ENCODE data around the gene C6orf62.
"Not testable (repeated sequence)": the region's sequence is repeated elsewhere in the genome, so short reads cannot be mapped to it uniquely, and the experiment has no call there.

Gene C6orf62

DNA sequence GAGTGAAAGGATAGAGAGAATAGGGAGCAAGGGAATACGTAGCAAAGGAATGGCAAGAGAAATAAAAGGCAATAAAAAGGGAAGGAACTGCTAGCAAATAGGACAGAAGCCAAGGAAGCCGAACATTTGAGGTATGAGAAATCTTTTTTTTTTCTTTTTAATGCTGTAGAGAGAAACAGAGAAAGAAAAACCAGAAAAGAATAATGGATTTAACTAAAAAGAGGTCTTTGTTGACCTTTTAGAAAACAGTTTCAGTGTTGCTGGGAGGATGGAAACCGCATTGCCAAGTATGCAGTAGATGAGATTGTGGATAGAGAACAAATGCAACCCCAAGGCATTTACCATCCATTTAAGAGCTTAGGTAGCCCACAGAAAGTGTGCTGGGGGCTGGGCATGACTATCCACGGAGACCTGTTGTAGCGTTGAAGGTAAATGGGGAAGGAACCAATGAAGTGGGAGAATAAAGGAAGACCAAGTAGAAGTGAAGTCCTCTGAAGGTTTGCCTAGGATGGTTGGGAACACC is 23.3 kb upstream of the C6orf62 start:
- no peak for DNase-seq

DNA sequence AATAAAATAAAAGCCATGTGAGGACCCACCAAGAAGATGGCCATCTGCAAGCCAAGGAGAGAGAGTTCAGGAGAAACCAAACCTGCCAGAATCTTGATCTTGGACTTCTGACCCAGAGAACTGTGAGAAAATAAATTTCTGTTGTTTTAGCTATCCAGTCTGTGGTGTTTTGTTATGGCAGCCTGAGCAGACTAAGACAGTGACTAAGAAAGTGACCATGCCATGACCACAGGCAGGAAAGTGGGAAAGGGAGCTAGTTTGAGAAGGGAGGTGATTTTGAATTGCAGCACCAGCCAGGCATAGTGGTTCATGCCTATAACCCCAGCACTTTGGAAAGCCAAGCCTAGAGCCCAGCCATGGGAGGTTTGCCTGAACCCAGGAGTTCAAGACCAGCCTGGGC is 21.9 kb upstream of the C6orf62 start:
- no peak for DNase-seq

DNA sequence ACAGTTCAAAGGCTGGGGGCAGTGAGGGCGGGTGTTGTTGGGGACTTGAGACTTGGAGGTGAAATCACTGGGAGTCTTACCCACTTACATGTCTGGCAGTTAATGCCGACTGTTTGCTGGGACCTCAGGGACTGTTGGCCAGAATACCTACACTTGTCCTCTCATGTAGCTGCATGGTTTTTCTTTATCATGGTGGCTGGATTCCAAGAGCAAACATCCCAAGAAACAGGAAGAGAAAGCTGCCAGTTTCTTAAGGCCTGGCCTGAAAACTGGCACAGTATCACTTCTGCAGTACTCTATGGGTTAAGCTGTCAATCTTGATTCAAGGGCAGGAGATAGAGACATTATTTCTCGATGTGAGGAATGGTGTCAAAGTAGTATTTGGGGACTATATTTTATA is 19.8 kb upstream of the C6orf62 start:
- no peak for DNase-seq

DNA sequence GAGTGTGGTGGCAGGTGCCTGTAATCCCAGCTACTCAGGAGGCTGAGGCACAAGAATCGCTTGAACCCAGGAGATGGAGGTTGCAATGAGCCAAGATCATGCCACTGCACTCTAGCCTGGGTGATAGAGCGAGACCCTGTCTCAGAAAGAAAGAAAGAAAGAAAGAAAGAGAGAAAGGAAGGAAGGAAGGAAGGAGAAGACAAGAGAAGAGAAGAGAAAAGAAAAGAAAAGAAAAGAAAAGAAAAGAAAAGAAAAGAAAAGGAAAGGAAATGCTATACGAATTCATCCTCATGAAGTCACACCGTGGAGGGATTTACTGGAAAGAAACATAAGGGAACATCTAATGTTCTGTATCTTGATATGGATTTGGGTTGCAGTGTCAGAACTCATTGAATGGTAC is 15.8 kb upstream of the C6orf62 start:
- DNase-seq = not testable (repeated sequence)

DNA sequence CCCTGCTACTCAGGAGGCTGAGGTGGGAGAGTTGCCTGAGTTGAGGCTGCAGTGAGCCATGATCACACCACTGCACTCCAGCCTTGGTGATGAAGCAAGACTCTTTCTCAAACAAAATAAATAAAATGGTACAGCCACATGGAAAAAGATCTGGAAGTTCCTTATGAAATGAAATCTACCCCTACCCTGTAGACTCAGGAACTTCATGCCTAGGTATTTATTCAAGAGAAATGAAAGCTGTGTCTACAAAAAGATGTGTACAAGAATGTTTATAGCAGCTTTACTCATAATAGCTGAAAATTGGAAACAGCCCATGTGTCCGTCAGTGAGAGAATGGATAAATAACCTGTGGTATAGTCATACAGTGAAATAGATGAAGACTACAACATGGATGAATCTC is 15.2 kb upstream of the C6orf62 start:
- DNase-seq = no peak

DNA sequence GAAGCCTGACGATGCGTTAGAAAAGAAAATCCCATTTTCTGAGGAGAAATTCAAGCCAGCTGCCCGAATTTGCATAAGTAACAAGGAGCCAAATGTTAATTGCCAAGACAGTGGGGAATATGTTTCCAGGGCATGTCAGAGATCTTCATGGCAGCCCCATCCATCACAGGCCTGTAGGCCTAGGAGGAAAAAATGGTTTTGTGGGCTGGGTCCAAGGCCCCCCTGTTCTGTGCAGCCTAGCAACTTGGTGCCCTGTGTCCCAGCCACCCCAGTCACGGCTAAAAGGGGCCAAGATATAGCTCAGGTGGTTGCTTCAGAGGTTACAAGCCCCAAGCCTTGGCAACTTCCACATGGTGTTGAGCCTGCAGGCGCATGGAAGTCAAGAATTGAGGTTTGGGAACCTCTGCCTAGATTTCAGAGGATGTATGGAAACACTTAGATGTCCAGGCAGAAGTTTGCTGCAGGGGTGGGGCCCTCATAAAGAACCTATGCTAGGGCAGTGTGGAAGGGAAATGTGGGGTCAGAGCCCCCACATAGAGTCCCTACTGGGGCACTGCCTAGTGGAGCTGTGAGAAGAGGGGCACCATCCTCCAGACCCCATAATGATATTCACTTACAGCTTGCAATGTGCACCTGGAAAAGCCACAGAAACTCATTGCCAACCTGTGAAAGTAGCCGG is 12.6 kb upstream of the C6orf62 start:
- DNase-seq = not testable (repeated sequence)

DNA sequence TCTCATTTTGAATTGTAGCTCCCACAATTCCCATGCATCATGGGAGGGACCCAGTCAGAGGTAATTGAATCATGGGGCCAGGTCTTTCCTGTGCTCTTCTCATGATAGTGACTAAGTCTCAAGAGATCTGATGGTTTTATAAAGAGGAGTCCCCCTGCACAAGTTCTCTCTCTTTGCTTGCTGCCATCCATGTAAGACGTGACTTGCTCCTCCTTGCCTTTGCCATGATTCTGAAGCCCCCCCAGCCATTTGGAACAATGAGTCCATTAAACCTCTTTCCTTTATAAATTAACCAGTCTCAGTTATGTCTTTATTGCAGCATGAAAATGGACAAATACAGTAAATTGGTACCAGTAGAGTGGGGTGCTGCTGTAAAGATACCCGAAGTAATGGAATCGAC is 11.7 kb upstream of the C6orf62 start:
- not testable (repeated sequence) for DNase-seq

DNA sequence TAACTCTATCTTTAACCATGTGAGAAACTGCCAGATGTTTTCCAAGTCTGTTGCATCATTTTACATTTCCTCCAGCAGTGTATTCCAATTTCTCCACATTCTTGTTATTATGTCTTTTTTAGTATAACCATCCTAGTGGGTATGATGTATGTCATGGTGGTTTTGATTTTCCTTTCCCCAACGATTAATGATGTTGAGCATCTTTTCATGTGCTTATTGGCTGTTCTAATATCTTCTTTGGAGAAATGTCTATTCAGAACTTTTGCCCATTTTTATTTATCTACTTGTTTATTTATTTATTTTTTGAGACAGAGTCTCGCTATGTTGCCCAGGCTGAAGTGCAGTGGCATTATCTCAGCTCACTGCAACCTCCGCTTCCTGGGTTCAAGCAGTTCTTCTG is 4.3 kb upstream of the C6orf62 start:
- DNase-seq = no peak

DNA sequence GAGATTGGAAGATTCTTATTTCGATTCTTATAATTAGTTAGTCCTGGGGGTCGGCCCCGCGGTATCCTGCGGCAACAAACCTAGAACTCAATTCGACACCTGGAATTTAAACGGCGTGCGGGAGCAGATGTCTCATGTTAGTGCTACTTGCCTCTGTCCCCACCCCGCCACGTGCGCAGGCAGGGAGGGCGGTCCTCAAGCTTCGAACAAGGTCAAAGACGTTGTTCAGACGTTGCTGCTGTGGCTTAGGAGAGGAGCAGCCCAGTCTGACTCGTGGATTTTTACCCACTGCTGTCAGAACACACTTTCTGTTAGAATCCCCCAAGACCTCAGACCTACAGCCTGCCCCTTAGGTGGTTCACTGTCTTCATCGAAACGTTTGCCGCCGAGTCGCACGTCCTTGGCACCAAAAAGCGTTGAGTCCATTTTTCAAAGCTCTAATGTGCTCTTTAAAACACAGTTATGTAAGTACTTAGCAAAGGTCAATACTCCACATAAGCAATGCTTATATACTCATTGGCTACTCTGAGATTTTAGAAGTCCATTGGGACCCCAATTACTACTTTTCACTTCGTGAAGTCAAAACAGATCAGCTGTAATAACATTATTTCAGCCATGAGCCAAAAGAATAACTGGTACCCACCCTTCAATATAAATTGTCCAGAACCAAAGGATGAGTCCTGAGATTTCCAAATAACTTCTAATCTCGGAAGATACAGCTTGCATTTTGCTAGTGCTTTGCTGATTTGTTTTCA is 2.7 kb upstream of the C6orf62 start:
- peak; percentile 60 to 98 (median 95) for DNase-seq

DNA sequence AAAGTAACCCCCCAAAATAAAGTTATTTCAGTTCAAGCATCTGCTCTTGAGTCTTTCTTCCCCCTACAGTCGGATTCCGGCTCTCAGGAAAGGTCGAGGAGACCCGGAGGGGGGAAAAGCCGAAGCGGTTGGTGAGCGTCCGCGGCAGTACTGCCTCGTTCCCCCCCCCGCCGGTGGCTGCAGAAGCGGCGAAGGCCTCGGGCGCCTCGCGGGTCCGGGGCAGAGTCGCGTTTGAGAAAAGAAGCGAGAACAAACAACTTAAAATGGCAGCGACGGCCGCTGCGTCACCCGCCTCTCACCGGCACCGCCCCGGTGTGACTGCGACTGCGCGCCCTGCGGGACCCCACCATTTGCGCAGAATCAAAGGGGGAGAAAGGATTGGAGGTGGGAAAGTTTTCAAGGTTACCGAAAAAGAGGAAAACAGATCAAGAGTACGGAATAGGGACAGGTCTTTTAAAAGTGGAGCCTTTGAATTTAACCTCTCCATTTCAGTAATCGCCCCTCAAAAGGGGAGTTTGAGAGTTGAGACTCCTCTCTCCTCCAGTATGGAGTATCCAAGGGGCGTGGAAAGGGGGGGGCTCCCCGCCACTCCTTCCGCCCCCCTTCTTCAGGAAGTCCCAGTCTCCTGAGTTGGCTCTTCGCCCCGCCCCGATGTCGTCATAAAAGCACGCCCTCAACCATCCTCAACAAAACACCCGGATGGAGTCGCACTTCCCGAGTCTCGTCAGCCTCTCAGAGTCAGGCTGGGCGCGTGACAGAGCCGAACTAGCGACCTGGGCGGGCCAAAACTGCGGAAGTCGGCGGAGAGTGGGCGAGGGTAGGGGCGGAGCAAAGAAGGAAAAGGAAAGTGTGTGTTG is 1.9 kb upstream of the C6orf62 start:
- DNase-seq = peak; percentile 99 to 100 (median 99)

DNA sequence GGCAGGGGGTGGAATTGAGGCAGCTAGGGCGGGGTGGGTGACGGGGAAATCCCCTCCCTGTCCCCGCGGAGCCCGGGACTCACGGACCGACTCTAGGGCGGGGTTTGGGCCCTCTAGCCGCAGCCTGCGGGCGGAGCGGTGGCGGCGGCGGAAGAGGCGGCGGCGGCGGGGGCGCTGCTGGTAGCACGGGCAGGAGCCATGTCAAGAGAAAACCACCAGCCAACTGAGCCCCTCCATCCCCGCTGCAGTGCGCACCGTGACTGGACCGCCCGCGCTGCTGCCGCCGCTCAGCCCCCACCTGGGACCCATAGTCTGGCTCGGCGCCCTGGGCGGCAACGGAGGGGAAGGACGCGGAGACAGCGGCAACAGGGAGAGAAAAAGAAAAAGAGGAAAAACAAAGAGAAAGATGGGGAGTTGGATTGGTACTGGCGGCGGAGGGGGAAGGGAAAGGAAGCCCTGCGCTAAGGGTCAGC is 1.2 kb upstream of the C6orf62 start:
- peak; percentile 20 to 78 (median 72) for DNase-seq

DNA sequence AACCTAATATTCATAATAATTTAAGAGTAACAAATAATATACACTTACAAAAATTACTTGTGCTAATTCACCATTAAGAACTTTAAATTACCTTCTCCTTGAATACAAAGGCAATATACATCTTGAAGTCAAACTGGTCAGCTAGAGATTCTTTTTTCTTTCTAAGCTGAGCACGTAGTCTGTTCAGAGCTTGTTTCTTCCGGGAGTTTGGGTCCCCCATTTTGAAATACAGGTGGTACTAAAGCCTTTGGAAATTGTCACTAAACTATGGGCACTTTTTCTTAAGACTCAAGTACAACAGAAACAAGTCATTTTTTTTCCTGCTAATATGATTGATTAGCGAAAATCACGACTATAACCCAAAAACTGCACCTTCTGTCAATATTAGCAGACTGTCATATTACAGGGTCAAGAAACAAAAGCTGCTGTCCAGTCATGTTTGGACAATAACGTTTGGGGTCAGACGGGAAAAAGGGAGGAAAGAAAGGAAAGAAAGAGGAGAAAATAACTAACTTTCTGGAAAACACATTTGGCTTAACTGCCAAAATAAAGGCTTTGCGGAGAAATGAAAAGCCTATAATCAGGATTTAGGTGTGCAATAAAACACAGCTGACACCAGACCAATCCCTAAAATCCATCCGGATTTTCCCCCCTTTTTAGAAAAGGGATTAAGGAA is 367 bp downstream of the C6orf62 start:
- peak in 1 of 3 experiments; percentile 19 for DNase-seq

DNA sequence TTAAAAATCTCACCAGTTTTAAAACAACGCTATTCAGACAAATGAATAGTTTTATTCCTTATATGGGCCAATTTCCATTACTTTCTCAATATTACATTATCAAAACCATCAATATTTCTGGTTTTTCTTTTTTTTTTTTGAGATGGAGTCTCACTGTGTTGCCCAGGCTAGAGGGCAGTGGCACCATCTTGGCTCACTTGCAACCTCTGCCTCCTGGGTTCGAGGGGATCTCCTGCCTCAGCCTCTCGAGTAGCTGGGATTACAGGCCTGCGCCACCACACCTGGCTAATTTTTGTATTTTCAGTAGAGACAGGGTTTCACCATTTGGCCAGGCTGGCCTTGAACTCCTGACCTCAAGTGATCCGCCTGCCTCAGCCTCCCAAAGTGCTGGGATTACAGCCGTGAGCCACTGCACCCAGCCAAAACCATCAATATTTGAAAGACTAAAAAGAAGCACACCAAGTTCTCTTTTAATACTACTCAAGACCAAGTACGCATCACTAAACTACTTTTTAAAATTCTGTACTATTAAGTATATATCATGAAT is 2.3 kb downstream of the C6orf62 start:
- not testable (repeated sequence) for DNase-seq

DNA sequence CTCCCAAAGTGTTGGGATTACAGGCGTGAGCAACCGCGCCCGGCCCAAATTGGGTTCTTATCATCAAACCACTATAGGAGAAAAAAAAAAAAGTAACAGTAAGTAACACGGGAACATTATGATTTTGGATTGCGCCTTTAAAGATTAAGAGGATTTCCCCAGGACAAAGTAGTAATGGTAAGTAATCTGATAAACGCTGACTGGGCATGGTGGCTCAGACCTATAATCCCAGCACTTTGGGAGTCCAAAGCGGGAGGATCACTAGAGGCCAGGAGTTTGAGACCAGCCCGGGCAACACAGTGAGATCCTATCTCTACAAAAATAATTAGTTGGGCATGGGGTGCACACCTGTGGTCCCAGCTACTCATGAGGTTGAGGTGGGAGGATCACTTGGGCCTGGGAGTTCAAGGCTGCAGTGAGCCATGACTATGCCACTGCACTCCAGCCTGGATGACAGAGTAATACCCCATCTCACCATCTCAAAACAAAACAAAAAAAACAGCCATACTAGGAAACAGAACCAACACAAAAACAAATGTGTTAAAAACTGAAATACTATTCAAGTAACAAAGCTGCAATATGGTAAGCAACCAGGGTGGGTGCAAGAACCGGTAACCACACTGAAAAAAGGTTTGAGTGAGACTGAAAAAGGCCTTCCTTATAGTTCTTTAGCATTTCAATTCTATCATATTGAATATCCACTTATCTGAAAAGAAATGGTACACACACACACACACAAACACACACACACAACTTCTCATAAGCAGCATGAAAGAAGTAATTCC is 8.2 kb downstream of the C6orf62 start:
- no peak for DNase-seq

DNA sequence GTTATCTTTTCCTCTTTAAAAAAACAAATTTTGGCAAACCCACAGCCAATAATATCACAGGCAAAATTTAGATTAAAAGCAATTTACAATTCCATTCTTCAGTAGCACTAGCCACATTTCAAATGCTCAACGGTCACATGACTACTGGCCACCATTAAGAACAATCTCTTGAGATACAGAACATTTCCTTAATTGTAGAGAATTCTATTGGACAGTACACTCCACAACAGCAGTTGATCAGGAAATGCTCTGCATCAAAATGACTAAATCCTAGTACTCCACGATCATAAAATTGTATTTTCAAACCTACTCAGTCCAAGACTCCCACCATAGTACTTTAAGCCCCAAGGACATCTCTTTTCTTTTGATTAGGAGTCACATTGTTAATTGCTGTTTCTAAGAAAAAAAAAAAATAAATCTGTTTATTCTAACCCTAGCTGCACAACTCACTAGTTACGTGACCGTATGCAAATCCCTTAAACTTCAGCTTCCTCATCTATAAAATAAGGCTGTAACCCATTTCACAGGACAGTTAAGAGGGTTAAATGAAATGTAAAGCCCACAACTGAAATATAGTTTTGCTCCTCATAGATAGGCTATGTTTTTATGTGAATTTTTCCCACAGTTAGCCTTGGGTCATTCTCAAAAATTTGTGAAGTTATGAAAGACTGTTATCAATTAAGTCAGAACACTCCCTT is 9.8 kb downstream of the C6orf62 start:
- no peak for DNase-seq

DNA sequence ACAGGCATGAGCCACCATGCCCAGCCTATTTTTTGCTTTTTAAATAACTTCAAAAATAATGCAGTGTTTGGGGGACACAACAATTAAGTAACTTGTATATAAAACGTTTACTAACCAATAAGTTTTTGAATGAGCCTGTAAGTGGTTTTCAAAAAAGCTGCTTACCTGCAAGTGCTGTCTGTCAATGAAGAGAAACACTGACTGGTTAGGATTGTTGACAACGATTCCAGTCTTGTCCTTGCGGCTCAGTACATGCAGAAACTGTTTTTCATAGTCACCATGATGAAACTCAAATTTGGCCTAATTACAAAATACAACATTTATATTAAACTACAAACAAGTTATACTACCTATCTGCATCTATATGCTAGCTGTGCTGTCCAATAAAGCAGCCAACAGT is 10.3 kb downstream of the C6orf62 start:
- DNase-seq = no peak

DNA sequence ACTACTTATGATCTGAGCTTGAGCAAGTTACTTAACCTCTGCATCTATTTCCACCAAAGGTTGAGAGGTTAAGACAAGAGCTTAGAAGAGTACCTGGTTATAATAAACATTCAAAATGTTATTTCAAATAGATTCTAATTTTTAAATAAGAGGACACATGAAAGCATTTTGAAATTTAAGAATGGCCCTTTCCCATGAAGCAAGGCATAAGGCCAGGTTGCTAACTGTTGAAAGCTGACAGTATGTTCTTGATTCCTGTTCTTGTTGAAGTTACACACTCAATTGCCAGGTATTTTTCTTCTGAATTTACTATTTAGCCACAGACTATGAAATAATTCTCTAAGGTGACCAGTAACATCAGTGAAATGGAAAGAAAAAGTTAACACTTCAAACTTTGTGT is 14.5 kb downstream of the C6orf62 start:
- no peak for DNase-seq

DNA sequence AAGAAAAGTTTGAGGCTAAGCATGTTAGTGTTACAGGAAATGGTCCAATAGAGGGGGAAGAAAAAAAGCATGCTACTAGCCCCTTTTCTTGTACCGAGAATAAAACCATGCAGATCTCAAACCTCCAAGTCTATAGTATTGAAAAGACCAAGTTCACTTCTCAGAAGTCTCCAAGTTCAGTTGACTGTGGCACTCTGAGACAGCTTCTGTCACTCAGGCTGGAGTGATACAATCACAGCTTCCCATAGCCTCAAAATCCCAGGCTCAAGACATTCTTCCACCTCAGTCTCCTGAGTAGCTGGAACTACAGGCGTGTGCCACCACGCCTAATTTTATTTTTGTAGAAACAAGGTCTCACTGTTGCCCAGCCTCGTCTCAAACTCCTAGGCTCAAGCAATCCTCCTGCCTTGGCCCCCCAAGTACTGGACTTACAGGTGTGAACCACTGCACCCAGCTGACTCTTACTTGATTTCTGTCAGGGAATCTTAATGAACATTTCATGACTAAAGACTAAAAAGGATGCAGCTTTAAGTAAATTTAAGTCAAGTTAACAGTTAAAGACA is 16.2 kb downstream of the C6orf62 start:
- no peak for DNase-seq

DNA sequence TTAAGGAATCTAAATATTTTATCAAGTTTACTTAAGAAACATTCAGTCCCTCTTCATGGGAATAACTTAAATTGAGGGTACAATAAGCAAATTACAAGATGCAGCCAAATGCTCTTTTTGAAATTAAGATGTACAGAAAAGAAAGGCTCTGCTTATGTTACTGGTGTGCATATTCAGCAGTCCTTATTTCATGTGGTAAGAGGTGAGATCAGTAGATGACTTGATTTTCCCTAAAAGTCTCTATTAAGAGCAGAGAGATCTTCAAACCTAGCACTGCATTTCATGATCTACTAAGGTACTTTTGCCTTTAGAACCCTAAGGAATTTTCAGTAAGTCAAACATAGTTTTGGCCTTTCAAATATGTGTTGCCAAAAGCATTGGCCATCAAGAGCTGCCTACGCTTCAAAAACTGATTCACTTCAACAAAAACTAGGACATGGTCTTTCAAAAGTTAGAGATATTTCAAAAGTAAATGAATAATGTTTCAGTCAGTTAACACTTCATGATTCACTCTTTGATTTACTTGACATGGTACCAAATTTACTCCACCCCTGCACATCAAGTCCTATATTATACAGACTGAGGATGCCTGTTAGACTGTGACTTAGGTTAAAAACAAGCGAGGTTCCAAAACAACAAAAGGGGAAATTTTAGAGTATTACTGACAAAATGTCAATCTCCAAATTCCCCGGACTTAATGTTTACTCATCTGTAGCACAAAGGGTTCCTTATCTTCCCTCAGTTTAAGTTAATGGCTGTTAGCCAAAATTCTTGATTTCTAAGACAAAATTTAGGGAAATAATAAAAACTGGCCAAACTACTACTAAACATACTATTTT is 19.2 kb downstream of the C6orf62 start:
- no peak for DNase-seq

DNA sequence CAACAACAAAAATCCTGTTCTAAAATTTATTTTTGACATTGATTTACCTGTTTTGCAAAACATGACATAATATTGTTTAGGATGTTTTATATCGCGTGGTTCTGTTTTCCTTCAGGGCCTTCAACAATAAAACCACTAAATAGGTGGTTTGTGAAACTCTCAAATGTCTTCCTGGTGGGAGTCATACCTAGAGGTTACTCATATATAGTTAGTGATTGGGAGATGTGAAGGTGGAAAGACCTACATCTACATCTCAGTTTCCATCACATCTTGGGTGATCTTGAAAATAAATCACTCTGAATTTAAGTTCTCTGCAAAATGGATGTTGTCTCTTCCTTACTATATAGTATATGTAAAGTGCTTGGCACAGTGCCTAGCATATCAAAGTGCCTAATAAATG is 22.9 kb downstream of the C6orf62 start:
- no peak for DNase-seq
